ENCODE measurements around the gene MRPL33. TPM values are rescaled to one million over a fixed set of nuclear protein-coding genes. Genes with fewer than 3 reads are reported as not detected.
"Not testable (repeated sequence)": the region's sequence is repeated elsewhere in the genome, so short reads cannot be mapped to it uniquely, and the experiment has no call there.

MRPL33 gene
- total RNA-seq, 1 donor, result 75.2 TPM

DNA sequence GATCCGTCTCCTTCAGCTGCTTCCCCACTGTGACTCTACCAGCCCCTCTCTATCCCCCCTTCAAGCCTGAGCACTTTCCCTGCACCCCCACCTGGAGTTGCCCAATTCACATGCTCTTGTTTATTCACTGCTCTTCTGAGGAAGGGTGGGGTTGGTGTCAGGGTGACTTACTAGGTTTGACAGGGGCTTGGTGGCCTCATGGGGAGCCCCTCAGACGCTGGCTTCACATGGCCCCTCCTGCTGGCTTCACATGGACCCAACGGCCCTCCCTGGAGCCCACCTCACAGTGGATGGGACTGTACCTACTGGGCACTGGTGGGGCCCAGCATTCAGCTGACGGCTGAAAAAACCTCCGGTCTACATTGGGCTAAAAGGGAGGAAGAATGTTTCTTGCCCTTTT is 16.7 kb upstream of the MRPL33 start:
- H3K27me3 ChIP-seq (ENCODE audit: insufficient read depth, low read length), result no peaks in the 10 kb centered on the region

DNA sequence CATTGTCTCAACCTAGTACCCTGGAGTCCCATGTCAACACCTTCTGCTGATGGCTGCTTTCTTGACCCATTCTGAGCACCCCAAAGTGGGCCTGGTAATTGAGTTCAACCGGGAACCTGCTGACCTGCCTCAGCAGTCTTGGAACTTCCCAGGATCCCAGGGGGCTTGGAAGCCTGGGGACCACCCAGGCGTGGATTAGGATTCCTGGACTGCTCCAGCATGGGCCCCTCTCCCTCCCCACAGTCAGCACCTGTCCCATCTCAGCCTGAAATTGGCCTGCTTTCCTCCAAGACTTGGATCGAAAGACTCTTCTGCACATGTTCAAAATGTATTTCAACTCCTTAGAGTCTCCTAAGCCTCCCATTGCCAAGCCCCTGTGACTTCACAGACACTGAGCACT is 15.4 kb upstream of the MRPL33 start:
- Histone ChIP-seq H3K9me3 (ENCODE audit: low read depth, low read length) (no peaks in the 10 kb centered on the region), H3K27me3 (ENCODE audit: insufficient read depth, low read length) (no peaks in the 10 kb centered on the region), H3K4me1 (ENCODE audit: insufficient read depth, low read length) (peaks cover 35% of the 10 kb centered on the region), H3K4me3 (ENCODE audit: low read length) (no peak overlapping the region)

More for the DNA sequence above, 16.7 kb upstream of the MRPL33 start:
- peaks cover 35% of the 10 kb centered on the region for H3K4me1 ChIP-seq (ENCODE audit: insufficient read depth, low read length)
- H3K4me3 ChIP-seq (ENCODE audit: low read length), result no peak overlapping the region
- no peaks in the 10 kb centered on the region for H3K9me3 ChIP-seq (ENCODE audit: low read depth, low read length)

DNA sequence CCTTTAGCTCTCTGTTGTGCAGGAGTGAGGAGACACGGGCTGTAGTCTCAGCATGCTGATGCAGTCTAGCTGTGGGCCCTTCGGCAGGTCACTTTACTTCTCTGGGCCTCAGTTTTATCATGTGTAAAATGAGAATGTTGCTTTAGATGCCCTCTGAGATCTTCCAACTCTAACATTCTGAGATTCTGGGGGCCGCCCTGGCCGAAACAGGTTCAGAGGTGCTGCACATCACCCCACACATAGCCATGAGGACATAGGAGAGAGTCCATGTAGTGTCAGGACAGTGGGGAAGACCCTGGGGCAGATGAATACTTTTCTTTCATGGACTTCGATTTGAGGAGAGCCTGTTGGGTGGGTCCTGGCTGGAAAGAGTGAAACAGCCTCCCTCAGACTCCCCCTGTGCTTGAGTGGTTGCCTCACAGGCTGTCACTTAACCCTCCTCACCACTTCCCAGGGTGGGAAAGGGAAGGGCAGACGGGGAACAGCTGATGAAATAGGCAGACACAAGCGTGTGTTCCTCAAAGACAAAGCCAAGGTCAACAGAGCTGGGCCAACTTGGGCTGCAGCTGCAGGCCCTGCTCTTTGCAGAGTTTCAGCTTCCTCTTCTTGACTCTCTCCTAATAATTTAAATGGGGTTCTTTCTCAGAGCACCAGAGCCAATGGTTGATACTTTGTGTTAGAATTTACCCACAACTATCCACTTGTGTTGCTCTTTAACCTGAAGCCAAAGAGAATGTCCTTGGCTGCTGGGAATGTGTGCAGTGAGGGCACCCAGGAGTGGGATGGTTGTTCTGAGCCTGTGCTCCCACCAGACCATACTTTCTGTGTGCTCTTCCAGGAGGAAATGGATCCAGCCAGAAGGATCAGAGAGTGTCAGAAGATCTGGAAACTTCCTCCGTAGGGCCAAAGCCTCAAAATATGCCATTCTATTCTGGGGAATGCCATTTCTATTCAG is 14.7 kb upstream of the MRPL33 start:
- H3K27me3 ChIP-seq (ENCODE audit: insufficient read depth, low read length), result no peaks in the 10 kb centered on the region
- H3K9me3 ChIP-seq (ENCODE audit: low read depth, low read length), result no peaks in the 10 kb centered on the region
- peaks cover 35% of the 10 kb centered on the region for H3K4me1 ChIP-seq (ENCODE audit: insufficient read depth, low read length)
- H3K4me3 ChIP-seq (ENCODE audit: low read length), result no peak overlapping the region

DNA sequence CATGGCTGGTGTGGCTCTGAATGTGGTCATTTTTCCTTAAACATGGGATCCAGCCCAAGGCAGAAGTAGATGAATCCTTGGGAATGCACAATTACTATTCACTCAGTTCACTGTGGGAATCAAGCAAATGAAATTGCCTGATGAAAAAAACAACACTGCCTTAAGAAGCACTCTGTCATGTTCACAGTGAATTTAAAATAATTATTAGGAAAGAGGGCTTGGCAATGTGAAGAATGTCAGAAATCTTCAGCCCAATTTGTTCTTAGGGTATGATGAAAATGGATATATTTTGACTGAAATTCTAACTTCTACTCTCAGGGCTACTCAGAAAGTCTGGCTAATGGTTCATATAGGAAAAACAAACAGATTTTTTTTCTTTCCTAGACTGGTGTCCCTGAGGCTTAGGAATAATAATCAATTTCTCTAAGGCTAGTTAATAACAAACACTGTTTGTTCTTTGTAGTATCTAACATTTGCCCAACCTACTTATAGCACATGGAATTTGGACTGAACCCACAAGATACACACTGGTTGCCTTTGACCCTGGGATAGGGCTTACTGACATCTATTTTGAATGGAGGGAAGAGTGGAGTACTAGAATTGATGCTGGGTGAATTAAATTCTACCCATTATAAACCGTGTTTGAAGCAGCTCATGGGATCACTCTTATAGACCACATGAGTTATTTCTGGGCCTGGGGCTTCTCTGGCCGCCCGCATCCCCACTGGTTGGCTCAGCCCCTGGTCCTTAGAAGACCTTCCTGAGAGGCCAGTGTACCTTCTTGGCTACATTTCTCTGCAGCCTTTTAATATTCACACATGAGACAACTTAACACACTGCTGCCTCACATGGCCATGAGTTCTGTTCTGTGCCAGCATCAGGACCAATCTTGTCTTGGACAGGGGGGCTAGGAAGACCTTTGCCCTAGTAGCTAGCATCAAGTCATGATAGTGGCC is 8.3 kb upstream of the MRPL33 start:
- Histone ChIP-seq H3K4me1 (ENCODE audit: insufficient read depth, low read length) (peaks cover 31% of the 10 kb centered on the region), H3K9me3 (ENCODE audit: low read depth, low read length) (no peaks in the 10 kb centered on the region), H3K27me3 (ENCODE audit: insufficient read depth, low read length) (no peaks in the 10 kb centered on the region), H3K4me3 (ENCODE audit: low read length) (no peak overlapping the region)

GRCh38 chr2:27763907-27764267 is 7.6 kb upstream of the MRPL33 start:
- Histone ChIP-seq H3K4me1 (ENCODE audit: insufficient read depth, low read length) (peaks cover 31% of the 10 kb centered on the region), H3K27me3 (ENCODE audit: insufficient read depth, low read length) (no peaks in the 10 kb centered on the region), H3K9me3 (ENCODE audit: low read depth, low read length) (no peaks in the 10 kb centered on the region), H3K4me3 (ENCODE audit: low read length) (no peak overlapping the region)

DNA sequence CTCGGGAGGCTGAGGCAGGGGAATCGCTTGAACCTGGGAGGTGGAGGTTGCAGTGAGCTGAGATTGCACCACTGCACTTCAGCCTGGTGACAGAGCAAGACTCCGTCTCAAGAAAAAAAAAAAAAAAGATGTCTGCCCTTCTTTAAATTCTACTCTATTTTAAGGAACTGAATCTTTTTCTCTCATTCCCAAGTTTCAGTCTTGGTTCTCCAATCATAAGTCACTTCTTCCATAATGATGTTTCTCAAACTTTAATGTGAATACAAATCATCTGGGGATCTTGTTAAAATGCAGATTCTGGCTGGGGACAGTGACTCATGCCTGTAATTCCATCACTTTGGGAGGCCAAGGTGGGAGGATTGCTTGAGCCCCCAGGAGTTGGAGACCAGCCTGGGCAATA is 7.0 kb upstream of the MRPL33 start:
- H3K27me3 ChIP-seq (ENCODE audit: insufficient read depth, low read length); H3K4me3 ChIP-seq (ENCODE audit: low read length); H3K9me3 ChIP-seq (ENCODE audit: low read depth, low read length): not testable (repeated sequence)
- peaks cover 31% of the 10 kb centered on the region for H3K4me1 ChIP-seq (ENCODE audit: insufficient read depth, low read length)

- Histone ChIP-seq H3K27me3 (ENCODE audit: insufficient read depth, low read length) (no peaks in the 10 kb centered on the region), H3K4me3 (ENCODE audit: low read length) (peak overlapping the region; percentile 2), H3K9me3 (ENCODE audit: low read depth, low read length) (no peaks in the 10 kb centered on the region)
Measured at GRCh38 chr2:27765621-27766286, 5.8 kb upstream of the MRPL33 start.

DNA sequence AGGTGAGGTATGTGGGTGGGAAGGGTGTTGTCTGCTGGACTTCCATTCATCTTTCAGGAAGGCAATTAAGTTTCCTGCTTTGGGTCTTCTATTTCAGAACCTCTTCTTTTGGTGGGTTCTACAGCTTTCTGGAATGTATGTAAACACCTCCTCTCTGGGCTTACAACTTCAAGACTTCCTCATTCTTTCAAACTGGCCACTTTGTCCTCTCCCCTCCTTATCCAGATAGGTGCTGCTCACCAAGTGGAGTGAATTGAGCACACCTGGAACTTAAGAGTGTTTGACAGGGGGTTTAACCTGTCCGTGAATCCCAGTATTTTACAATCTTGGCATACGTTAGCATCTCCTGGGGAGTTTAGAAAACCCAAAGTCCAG is 5.2 kb upstream of the MRPL33 start:
- Histone ChIP-seq H3K4me3 (ENCODE audit: low read length) (no peak overlapping the region), H3K27me3 (ENCODE audit: insufficient read depth, low read length) (no peaks in the 10 kb centered on the region), H3K9me3 (ENCODE audit: low read depth, low read length) (no peaks in the 10 kb centered on the region), H3K4me1 (ENCODE audit: insufficient read depth, low read length) (peaks cover 37% of the 10 kb centered on the region)

More at GRCh38 chr2:27765621-27766286, 5.8 kb upstream of the MRPL33 start:
- peaks cover 32% of the 10 kb centered on the region for H3K4me1 ChIP-seq (ENCODE audit: insufficient read depth, low read length)

- peak overlapping the region; percentile 92 for H3K4me3 ChIP-seq (ENCODE audit: low read length)
- H3K9me3 ChIP-seq (ENCODE audit: low read depth, low read length), result no peaks in the 10 kb centered on the region
- peaks cover 37% of the 10 kb centered on the region for H3K4me1 ChIP-seq (ENCODE audit: insufficient read depth, low read length)
- H3K27me3 ChIP-seq (ENCODE audit: insufficient read depth, low read length), result no peaks in the 10 kb centered on the region
Measured at GRCh38 chr2:27771202-27771547, 344 bp upstream of the MRPL33 start.

- Histone ChIP-seq H3K9me3 (ENCODE audit: low read depth, low read length) (no peaks in the 10 kb centered on the region), H3K4me1 (ENCODE audit: insufficient read depth, low read length) (peaks cover 40% of the 10 kb centered on the region), H3K27me3 (ENCODE audit: insufficient read depth, low read length) (no peaks in the 10 kb centered on the region), H3K4me3 (ENCODE audit: low read length) (peak overlapping the region; percentile 92)
Measured at GRCh38 chr2:27772804-27773203, 1.3 kb downstream of the MRPL33 start.

- no peaks in the 10 kb centered on the region for H3K9me3 ChIP-seq (ENCODE audit: low read depth, low read length)
- no peaks in the 10 kb centered on the region for H3K27me3 ChIP-seq (ENCODE audit: insufficient read depth, low read length)
- H3K4me3 ChIP-seq (ENCODE audit: low read length), result no peak overlapping the region
- peaks cover 47% of the 10 kb centered on the region for H3K4me1 ChIP-seq (ENCODE audit: insufficient read depth, low read length)
Measured at GRCh38 chr2:27773959-27774358, 2.4 kb downstream of the MRPL33 start.

DNA sequence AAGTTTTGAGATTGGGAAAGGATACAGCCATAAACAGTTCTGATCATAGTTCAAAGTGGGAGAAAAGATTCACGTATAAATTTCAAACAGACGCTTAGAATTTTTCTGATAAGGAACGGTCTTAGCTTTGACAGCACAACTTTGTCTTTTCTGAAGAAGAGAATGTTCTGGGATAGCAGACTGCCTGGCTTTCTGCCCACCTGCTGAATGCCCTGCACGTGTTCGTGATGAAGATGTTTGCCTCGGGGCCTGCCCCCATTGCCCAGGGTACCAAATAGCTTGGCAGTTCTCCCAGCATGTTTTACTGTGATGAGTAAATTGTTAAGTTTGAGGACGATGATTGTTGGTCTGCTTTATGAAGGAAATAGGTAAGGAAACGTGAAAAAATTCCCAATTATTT is 4.6 kb downstream of the MRPL33 start:
- Histone ChIP-seq H3K27me3 (ENCODE audit: insufficient read depth, low read length) (no peaks in the 10 kb centered on the region), H3K4me1 (ENCODE audit: insufficient read depth, low read length) (peaks cover 43% of the 10 kb centered on the region), H3K9me3 (ENCODE audit: low read depth, low read length) (no peaks in the 10 kb centered on the region), H3K4me3 (ENCODE audit: low read length) (no peak overlapping the region)

- Histone ChIP-seq H3K27me3 (ENCODE audit: insufficient read depth, low read length) (no peaks in the 10 kb centered on the region), H3K4me3 (ENCODE audit: low read length) (no peak overlapping the region), H3K9me3 (ENCODE audit: low read depth, low read length) (no peaks in the 10 kb centered on the region), H3K4me1 (ENCODE audit: insufficient read depth, low read length) (peaks cover 41% of the 10 kb centered on the region)
Measured at GRCh38 chr2:27776696-27777095, 5.2 kb downstream of the MRPL33 start.

- Histone ChIP-seq H3K4me3 (ENCODE audit: low read length) (no peak overlapping the region), H3K4me1 (ENCODE audit: insufficient read depth, low read length) (peaks cover 17% of the 10 kb centered on the region), H3K9me3 (ENCODE audit: low read depth, low read length) (no peaks in the 10 kb centered on the region), H3K27me3 (ENCODE audit: insufficient read depth, low read length) (no peaks in the 10 kb centered on the region)
Measured at GRCh38 chr2:27779417-27780055, 8.0 kb downstream of the MRPL33 start.

Measured in mononuclear cell (primary cell).